GM19328 (cell line): ENCODE results near the gene GABRE.

Experiments used
- ATAC-seq: cut with Tn5 transposase; IDR thresholded peaks from one replicate; pipeline ENCODE4 v1.9.1; 2021; ENCODE audit warnings: mild to moderate bottlenecking, moderate library complexity; ENCODE audit not compliant: unreplicated experiment

The GABRE gene, protein sequence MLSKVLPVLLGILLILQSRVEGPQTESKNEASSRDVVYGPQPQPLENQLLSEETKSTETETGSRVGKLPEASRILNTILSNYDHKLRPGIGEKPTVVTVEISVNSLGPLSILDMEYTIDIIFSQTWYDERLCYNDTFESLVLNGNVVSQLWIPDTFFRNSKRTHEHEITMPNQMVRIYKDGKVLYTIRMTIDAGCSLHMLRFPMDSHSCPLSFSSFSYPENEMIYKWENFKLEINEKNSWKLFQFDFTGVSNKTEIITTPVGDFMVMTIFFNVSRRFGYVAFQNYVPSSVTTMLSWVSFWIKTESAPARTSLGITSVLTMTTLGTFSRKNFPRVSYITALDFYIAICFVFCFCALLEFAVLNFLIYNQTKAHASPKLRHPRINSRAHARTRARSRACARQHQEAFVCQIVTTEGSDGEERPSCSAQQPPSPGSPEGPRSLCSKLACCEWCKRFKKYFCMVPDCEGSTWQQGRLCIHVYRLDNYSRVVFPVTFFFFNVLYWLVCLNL

DNA sequence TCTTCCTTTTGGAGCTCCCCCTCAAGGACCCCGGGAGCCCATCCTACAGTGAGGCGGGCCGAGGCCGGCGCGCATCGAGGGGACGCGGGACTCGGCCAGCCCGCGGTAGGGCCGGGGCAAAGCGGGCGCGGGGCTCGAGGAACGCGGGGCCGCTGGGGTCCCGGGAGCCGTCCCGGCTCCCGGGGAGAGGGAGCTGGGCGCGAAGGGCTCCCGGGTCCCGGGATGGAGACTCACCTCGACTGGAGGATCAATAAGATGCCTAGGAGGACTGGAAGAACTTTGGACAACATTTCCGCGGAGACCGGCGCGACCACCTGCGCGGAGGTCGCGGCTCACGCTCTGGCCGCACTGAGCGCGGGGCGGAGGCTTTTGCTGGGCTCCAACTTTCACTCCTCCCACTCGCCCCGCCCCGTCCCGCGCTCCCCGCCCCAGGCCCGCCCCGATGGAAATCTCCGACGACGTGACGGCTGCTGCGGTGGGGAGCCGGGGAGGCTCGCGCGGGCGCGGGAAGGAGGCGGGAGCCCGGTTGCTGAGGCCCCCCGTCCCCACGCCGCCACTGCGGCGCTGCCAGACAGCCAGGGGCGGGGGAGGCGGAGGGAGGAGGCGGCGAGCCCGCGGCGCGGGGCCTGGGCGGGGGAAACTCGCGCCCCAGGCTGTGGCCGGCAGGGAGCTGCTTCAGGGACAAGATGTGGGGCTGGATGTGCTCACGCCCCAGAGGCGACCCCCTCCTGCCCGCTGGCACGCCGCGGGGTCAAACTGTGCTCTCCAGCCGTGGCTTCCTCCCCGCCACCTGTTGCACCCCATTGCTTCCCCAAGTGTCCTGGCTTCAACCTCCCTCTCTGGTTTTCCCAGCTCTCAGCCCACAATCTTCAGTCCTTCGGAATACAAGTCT is at the start of gene GABRE:
Gene GABRE (minus strand): TSS at position 341 of the 892 bp plus-strand sequence. CDS start 51 bp downstream, at position 290.
- no peak for ATAC-seq

DNA sequence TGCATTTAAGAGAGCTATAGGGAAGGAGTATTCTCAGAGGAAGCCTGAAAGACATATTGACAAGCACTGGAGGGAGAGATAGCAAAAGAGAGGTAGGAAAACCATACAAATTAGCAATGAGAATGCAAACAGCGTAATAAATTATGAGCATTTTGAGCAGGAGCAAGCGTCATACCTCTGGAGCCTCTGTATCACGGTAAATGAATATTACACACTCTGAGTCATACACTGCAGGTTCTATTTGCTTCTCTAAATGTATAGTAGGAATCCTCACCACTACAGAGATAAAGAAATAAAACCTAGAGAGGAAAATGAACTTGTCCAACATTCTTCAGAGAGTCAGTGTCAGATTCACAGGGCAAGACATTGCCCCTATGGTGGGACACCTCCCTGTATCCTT is 46.4 kb upstream of the GABRE start:
- no peak for ATAC-seq

DNA sequence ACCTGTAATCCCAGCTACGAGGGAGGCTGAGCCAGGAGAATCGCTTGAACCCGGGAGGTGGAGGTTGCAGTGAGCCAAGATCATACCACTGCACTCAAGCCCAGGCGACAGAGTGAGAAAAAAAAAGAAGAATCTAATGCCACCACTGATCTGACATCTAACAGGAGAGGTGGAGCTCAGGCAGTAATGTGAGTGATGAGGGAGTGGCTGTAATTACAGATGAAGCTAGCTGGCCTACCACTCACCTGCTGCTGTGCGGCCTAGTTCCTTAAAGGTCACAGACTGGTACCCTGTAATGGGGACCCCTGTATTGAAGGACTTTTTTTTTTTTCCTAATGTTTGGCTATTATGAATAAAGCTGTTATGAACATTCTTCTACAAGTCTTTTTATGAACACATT is 25.3 kb upstream of the GABRE start:
- ATAC-seq: no peak

DNA sequence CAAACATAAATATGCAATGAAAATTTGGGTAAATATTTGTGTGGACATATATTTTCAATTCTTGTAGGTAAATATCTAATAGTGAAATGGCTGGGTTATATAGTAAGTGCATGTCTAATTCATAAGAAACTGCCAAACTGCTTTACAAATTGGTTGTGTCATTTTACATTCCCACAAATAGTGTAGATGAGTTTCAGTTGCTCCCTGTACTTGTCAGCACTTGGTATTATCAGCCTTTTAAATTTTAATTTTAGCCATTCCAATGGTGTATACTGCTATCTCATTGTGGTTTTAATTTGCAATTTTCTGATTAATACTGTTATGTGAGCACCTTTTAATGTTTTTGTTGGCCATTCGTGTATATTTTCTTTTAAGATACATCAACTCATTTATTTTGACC is 23.1 kb upstream of the GABRE start:
- no peak for ATAC-seq

DNA sequence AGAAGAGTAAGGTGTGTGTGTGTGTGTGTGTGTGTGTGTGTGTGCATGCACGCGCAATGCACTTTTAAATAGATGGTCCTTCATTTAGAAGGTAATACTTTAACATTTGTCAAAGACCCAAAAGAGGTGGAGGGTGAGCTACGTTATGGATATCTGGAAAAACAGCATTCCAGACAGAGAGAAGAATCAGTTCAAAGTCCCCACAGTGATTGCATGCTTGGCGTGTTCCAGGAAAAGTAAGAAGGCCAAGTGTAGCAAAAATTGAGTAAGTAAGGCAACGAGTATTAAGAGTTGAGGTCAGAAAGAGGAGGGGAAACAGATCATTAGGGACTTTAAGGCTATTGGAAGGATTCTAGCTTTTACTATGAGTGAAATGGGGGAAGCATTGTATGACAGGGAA is 21.9 kb upstream of the GABRE start:
- ATAC-seq: no peak

DNA sequence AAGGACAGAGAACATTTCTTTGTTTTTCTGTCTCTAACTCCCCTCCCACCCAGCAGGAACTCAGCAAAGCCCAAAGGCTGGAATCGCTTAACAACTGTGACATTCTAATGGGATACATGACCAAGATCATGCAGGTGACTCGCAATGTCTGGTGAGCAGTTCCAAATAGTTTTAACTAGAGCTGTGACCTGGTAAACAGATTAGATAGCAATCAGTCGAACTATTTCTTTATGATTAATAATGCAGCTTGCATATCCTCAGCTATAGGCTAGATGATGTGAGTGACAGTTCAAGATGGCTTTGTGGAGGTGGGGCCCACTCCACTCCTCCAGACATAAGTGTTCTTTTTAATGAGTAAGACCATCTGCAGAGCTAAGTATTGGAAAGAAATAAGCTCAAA is 20.0 kb upstream of the GABRE start:
- ATAC-seq: no peak

DNA sequence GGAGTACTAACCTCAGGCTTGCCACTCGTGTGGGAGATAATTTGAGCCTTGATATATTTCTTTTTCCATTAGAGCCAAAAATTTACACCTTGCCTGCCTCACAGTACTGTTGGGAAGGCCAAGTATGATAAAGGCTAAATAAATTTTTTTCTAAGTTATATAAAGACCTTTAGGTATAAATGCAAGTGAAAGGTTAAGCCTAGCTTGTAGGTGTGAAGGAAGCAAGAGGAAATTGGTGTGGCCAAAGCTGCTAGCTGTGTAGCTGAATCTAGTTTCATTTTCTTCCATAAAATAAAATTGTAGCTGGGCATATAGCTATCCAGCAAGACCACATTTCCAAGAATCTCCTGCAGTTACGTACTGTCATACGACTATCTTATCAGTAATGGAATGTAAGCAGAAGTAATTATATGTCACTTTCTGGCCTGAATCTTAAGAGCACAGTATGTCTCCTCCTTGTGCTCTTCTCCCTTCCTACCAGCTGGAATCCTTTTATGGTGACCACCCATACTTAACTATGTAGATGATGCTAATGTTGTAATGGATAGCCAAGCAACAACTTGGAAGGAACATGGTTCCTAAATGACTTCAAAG is 14.3 kb upstream of the GABRE start:
- ATAC-seq: no peak

DNA sequence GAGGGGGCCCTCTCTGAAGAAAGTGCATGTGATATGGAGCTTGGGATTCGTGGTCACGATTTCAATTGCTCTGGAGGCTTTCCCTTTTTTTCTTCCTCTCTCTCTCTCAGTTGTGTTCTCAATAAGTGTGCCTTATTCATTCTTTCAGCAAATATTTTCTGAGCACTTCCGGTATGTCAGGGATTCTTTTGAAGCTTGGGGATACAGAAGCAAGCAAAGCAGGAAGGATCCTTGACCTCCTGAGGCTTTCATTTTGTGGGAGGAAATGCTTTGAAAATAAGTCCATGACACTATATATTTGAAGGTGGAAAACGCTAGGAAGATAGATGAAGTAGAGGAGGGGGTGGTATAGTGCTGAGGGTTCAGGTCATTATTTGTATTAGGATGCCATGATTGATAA is 12.6 kb upstream of the GABRE start:
- no peak for ATAC-seq

DNA sequence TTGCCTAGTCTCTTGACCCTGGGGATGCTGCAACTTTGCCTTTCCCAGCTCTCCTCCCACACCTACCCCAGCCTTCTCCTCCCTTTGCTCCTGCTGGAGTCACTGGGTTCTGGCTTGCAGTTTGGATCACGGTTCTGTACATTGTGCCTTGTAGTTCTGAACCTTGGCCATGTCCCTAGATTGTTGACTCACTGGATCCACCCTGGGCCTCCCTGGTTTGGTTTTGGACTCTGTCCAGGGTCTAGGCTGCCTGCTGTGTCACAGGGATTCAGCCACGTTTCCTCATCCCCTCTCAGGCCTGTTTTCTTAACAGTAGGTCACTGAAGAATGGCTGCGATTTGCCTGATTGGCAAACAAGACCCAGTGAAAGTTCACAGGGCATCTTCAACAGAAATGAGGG is 11.5 kb upstream of the GABRE start:
- ATAC-seq: no peak

DNA sequence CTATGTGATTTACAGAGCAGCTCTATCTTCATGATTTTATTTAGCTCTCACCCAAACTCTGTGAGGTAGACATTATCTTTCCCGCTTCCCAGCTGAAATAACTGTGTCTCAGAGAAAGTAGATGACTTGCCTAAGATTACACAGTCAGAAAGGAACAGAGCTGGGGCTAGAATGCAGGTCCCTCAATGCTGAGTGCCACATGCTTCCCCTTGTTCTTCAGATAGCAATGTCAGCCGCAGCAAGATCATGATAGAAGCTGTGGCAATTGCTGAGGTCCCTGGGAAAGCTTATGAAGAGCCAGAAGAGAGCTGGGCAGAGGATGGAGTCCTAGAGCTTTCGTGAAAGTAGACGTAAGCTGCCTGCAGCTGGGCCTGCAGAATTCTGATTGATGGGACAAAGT is 11.1 kb upstream of the GABRE start:
- ATAC-seq: no peak

DNA sequence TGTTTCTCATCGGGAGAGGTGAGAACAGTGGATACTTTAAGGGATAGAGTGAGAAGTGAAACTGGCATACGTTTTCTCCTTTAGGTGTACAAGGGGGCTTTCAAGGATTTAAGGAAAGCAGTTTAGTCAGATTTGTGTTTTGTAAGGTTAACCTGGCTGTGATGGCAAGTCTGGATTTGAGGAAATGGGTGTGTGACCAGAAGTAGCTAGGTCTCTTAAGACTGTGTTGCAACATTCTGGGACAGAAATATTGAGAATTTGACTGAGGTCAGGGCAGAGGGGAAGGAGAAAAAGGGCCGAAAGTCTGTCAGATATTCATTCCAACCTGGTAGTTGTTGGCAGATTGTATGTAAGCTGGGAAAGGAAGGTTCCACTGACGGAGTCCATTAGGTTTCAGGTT is 10.4 kb upstream of the GABRE start:
- ATAC-seq: no peak

DNA sequence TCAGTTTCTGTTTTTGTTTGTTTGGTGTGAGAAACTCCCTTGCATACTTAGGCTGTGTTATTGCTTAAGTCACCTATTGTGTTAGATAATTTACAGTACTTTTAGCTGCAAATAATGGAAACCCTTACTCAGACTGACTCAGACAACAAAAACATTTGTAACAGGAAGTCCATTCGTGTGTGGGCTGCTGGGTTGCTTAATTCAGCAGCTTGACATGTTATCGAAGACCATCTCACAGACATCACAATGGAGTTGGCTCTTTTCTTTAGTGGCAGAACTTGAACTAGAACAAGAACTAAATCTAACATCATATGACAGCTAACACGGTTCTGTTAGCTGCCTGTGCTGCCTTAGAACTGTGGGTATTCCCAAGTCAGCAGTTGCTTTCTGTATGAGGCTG is 9.9 kb upstream of the GABRE start:
- no peak for ATAC-seq

DNA sequence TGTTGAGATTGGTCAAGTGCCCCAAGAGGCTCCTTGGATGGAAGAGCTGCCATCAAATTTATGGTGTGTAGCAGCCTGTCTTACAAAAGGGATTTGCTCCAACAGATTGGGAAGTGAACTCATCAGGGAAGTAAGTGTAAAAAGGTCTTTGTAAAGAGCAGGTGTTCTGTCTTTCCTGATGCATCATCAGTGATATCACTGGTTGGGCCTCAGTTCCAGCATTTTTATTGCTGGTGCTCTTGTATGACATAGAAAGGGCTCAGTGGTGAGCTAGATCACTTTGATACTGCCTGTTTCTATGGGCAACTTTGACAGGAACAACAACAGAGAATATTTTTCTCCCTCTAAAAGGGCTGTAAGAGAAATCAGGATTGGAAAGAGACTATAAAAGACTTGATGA is 8.7 kb upstream of the GABRE start:
- no peak for ATAC-seq

DNA sequence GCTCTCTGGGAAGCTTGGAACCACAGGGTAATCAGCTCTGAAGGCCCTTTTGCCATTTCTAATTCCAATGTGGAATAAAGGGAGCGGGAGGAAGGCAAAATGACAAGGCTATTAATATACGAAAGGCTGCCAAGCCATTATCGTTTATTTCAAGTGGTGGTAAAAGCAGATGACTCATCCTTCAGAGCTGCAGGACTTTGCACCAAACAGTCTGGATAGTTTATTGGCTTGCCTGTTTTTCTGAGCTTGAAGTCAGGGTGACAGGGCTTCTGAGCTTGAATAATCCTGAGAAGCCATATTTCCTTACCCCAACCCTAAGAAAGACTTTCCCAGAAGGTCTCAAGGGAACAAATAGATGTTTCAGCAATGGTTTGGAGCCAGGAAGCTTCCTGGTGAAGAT is 7.7 kb upstream of the GABRE start:
- no peak for ATAC-seq

DNA sequence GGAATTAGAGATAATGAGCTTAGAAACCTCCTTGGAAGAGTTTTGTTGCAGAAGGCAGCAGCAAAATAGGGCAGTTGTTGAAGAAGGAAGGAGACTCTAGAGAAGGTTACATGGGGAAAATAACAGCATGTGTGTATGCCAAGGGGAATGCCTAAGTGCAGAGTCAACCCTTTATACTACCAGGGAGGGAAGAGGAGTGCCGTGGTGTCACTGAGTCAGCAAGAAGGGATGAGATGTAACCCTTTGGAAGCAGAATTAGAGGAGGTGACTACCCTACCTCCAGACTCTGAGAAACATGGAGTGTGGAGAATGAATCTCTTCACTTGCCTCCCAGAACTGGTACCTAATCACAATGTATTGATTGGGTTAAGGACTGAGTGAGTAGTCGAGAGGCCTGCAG is 6.7 kb upstream of the GABRE start:
- no peak for ATAC-seq

DNA sequence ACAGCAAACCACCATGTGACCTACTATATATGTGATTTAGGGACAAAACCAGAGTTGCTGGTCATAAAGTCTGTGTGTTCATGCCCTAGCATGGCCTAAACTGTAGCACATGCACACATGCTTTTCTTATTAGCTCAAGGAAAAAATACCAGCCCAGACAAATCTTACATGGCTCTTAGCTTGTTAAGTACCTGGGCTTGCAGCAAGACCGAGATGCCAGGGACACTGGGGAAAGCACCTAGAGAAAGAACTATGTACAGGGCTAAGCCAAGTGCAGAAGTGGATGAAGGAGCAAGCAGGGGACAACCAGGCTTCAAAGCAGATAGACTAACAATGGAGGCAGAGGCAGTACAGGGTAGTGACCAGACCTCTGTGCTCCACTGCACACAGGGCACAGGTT is 3.4 kb upstream of the GABRE start:
- no peak for ATAC-seq

DNA sequence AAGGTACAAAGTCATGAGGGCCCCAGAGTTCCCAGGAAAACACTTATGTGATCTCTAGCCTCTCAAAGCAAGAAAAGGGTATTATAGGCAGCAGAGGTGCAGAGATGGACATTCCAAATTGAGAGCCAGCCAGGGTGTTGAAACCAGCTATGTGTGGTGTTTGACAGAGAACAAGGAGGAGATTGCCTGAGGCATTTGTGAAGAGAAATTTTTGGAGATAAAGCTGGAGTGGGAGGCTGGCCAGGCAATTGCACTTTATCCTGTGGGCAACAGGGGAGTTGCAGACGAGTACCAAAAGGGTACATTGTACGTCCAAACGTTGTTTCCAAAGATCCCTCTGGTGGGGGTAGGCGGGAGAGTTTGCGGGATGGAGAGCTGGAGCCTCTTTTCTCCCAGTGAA is 2.5 kb upstream of the GABRE start:
- no peak for ATAC-seq

DNA sequence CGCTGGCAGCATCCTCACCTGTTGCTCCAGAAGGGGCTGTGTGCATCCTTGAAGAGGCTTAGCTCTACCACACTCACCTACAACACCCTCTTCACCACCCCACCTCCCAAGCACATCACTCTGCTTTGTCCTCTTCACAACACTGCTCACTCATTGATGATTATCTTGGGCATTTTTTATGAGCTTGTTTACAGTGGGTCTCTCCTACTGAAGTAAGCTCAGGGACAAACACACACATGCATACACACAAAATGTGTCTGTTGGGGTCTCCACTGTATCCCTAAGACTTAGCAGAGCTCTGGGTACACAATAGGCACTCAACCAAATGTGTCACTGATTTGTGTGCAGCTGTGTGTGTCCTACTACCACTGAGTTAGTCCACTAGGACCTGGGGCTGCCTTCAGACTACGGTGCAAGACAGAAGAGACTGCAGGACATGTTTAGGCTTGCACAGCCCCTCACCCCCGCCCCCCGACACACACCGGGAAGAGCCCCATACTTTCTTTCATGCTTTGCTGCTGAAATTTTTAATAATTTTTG is 1.3 kb upstream of the GABRE start:
- no peak for ATAC-seq

DNA sequence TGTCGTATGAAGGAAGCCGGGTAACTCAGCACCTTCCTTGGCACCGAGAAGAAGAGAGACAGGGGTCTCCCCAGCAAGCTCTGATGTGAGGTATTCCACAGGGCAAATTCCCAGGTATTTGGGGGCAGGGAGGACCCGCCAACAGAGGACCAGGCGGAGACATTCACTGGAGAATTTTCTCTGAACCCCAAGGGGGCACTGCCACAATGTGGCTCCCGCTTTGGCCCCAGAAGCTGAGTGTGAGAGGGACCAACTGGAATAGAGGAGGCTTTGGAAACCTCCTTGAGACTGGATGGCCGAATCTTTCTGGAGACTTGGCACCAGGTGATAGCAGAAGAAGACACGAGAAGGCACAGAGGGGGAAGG is 735 bp upstream of the GABRE start:
- no peak for ATAC-seq

DNA sequence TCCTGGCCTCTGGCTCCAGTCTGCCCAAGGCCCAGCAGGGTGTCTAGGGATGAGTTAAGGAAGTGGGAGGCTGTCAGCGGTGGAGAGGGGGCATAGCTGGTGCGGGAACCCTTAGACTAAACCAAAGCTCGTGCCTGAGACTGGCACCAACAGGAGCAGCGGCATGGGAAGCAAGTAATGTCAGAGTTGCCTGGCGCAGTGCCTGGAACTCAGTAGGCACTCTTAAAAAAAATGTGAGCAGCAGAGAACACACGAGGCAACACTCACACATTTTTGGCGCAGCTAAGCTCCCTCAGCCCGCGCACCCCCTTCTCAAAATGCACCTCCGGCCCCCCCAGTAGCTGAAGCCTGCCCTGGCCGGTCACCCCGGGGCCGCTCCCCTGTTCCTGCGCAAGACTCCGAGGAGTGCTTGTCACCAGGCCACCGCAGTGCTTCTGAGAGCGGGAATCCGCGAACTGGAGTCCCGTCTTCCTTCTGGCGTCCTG is 583 bp downstream of the GABRE start:
- no peak for ATAC-seq

DNA sequence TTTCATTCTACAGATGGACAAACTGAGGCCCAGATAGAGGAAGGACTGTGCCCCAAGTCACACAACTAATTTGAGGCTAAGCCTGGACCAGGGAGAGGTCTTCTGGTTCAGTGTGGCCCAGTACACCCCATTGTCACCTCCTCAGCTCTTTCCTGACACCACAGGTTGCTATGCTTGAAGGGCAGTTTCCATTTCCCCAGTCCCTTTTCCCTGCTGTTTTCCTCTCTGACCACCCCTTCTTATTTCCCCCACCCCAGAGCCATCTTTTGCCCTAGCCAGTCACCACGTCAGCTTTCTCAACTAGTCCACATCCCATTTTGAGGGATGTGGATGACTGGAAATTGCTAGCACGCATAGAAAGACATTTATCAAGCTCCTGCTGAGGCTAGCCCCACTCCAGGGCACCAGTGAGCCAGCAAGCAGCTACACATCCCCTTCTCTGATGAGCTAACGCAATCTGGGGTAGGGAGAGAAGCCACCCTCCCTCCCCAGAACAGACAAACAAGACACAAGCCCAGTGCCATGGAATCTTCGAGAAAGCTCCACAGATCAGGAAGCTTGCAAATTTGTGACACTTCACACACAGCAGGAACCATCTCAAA is 1.3 kb downstream of the GABRE start:
- ATAC-seq: no peak
